CD4-positive, alpha-beta T cell treated with Interleukin-17A for 1 hour (primary cell): ENCODE results near the gene AK5.
"Not testable (repeated sequence)": the region's sequence is repeated elsewhere in the genome, so short reads cannot be mapped to it uniquely, and the experiment has no call there.

ENCODE experiments used
- DNase-seq: peaks from one replicate; pipeline ENCODE4 v3.0.0-alpha.2; 2020

Gene AK5

DNA sequence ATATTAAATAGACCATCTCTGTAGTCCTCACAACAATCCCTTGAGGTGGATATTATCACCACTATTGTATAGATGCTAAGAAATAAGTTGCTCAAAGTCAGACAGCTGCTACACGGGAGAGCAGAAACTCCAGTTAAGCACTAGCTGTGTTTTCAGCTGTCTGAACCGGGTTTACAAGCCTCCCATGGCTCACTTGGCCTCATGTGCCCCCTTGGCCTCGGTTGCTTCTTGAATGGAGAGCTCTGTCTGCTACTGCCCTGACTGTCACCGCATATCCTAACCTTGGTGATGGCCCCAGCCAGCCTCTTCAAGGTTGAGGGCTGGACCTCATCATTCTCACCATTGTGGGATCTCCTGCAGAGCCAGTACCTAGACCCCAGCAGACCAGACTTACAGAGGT, 123.4 kb downstream of the AK5 start:
- no peak for DNase-seq

GRCh38 chr1:77406661-77407060, 124.8 kb downstream of the AK5 start:
- no peak for DNase-seq

DNA sequence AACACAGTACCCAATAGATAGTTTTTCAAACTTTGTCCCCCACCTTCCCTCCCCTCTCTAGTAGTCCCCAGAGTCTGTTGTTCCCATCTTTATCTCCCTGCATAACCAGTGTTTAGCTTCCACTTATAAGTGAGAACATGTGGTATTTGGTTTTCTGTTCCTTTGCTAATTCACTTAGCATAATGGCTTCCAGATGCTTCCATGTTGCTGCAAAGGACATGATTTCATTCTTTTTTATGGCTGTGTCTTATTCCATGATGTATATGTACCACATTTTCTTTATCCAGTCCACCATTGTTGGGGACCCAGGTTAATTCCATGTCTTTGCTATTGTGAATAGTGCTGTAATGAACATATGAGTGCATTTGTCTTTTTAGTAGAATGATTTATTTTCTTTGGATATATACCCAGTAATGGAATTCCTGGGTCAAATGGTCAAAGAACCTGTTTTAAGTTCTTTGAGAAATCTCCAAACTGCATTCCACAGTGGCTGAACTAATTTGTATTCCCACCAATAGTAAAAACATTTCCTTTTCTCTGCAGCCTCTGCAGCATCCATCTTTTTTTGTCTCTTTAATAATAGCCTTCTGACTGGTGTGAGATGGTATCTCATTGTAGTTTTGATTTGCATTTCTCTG, 126.0 kb downstream of the AK5 start:
- DNase-seq: no peak

DNA sequence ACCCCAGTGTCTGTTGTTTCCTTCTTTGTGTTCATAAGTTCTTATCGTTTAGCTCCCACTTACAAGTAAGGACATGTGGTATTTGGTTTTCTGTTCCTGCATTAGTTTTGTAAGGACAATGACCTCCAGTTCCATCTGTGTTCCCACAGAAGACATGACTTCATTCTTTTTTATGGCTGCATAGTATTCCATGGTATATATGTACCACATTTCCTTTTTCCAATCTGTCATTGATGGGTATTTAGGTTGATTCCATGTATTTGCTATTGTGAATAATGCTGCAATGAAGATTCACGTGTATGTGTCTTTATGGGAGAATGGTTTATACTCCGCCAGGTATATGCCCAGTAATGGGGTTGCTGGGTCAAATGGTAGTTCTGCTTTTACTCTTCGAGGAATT, 127.1 kb downstream of the AK5 start:
- DNase-seq: not testable (repeated sequence)

GRCh38 chr1:77412069-77412819, 130.4 kb downstream of the AK5 start:
- DNase-seq: no peak

GRCh38 chr1:77412820-77413530, 131.2 kb downstream of the AK5 start:
- DNase-seq: no peak

GRCh38 chr1:77413541-77414335, 131.9 kb downstream of the AK5 start:
- no peak for DNase-seq

- no peak for DNase-seq
Observed at GRCh38 chr1:77415579-77415978, 133.8 kb downstream of the AK5 start.

DNA sequence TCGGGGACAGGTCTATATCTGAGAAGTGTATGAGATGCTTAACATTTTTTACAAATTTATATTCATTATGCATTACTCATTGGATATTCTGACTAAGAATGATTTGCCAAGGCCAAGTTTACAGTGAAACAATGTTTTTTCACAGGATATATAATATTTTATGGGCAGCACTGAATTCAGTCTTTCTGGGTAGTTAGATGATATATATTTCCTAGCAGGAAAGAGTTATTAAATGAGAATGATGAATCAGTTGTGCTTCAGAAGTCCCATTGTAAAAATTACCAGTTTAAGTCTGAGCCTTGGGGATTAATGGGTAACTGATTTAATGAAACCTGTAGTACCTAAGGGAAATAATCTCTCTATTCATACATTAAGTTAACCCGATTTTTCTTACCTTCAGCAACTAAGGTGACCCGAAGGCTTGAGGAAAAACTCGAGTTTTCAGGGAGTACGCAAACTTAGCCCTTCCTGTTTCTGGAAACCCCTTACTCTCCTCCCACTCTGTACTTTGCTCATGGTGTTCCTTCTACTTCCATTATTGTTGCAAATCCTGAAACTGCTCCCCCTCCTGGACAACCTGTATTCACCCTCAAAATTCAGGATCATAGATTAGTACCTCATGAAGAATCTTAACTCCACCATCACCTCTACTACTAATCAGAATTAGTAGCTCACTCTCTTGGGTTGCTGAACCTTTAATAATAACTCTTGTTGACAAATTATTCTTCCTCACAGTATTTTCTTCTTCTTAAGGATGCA, 135.1 kb downstream of the AK5 start:
- DNase-seq: no peak

DNA sequence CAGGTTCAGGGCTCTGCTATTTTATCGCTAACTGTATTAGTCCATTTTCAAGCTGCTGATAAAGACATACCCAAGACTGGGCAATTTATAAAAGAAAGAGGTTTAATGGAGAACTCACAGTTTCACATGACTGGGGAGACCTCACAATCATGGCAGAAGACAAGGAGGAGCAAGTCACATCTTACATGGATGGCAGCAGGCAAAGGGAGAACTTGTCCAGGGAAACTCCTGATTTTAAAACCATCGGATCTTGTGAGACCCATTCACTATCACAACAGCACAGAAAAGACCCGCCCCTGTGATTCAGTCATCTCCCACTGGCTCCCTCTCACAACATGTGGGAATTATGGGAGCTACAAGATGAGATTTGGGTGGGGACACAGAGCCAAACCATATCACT, 136.2 kb downstream of the AK5 start:
- DNase-seq: not testable (repeated sequence)

- DNase-seq: peak; percentile 29
Observed at GRCh38 chr1:77421504-77422233, 139.8 kb downstream of the AK5 start.

GRCh38 chr1:77424236-77424635, 142.4 kb downstream of the AK5 start:
- DNase-seq: no peak

GRCh38 chr1:77428068-77428467, 146.2 kb downstream of the AK5 start:
- DNase-seq: no peak

DNA sequence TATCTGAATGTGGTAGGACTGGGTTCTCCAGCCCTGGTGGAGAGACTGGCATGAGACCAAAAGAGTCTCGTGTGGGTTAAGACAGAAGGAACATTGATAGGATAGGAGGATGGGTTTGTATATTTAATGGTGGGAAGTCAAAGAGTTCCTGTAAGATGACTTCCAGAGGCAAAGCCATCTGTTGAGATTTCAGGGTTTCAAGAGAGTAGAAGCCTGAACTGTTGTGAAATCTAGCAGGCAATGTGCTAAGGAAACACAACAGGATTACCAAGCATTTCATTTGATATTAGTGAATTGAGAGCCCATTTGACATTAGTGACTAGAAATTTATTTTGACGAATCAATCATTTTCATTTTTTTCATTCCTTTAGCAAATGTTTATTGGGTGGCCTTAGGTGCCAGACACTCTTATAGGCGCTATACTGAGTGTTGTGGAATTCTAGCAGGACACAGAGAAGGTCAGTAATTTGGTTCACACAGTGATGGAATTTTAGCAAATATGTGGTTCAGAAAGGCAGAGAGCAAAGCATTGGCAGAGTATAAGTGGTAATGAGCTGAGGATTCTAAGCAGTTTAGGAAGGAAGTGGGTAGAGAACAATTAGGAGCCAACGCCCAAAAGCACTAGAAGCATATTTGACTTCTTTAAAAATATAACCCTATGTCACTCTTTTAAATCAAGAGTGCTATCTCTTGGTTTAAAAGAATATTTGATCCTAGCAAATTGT, 149.3 kb downstream of the AK5 start:
- peak; percentile 65 for DNase-seq

DNA sequence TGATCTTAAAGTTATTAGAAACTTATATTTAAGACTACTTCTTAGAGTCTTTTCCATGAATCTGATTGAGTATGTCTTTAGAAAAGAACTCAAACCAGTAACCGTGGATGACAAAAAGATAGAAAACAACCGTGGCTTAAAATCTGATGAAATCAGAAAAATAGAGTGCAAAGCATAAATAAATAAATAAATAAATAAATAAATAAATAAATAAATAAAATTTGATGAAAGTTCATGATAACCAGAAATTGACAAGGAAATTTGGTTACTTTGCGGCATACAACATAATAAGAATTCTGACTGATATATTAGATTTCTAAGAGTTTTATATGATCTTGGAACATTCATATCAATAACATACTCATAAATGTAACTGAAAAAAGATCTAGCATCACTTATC, 152.1 kb downstream of the AK5 start:
- DNase-seq: no peak

- DNase-seq: no peak
Observed at GRCh38 chr1:77434967-77435366, 153.1 kb downstream of the AK5 start.

- DNase-seq: no peak
Observed at GRCh38 chr1:77438236-77438913, 156.6 kb downstream of the AK5 start.

DNA sequence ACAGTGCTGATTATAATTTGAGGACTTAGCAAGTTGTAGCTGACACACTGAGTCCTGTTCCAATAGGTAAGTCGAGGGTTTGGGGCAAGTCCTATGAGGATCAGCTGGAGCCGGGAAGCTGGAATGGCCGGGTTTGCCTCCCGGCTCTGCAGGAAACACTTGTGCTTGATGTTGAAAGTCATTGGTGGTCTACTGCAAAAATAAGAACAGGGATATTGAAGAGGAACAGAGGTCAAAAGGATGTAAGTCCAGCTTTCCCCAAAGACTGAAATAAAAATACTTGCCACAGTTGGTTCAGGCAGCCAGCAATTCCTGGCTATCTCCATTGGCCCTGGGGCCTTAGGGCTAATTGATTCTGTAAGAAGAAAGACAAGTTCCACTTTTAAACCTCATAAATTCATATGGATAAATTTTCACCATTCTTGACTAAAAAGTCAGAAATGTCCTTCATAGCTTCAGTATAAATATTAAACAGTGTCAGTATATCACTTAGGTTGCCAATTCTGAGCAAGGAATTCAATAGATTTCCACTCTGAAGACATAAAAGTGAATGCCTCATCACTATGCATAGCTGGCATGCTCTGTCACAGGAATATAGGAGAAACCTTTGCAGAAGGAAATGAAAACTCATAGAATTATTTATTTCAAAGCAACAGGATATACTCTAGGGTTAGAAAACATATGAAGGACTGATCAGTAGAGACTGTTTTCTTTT, 165.2 kb downstream of the AK5 start:
- DNase-seq: no peak

GRCh38 chr1:77447669-77448068, 165.8 kb downstream of the AK5 start:
- no peak for DNase-seq

DNA sequence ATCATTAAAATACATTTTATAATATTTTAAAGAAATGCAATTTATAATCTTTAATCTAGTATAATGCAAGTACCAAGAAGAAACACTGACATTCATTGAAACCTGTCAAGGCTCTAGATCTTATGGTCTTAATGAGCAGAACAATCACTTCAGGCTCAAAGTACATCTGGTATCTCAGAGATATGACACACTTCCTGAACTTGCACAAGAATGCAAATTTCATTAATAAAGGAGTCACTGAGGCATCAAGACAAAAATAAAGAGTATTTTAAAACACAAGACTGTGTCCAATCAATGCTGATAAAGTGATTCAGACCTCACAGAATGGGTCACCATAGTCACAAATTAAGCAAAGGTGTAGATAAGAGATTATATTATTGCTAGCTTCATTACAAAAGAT, 178.1 kb downstream of the AK5 start:
- DNase-seq: no peak
